HTR-8/SVneo (cell line): ENCODE measurements around the gene VAV3.
A peak's percentile ranks its signal among the peaks of the same experiment; 100 is the strongest.
"Not testable (repeated sequence)": the region's sequence is repeated elsewhere in the genome, so short reads cannot be mapped to it uniquely, and the experiment has no call there.

Source experiments
- DNase-seq: peaks from one replicate; pipeline ENCODE4 v3.0.0; 2011; ENCODE audit warnings: low spot score, mixed read lengths; ENCODE audit not compliant: insufficient read length
- FAIRE-seq: peaks from 2 replicates; lab custom pipeline; 2011; peaks lifted over from hg19 to GRCh38; lab: Jason Lieb, UNC

The VAV3 gene, protein sequence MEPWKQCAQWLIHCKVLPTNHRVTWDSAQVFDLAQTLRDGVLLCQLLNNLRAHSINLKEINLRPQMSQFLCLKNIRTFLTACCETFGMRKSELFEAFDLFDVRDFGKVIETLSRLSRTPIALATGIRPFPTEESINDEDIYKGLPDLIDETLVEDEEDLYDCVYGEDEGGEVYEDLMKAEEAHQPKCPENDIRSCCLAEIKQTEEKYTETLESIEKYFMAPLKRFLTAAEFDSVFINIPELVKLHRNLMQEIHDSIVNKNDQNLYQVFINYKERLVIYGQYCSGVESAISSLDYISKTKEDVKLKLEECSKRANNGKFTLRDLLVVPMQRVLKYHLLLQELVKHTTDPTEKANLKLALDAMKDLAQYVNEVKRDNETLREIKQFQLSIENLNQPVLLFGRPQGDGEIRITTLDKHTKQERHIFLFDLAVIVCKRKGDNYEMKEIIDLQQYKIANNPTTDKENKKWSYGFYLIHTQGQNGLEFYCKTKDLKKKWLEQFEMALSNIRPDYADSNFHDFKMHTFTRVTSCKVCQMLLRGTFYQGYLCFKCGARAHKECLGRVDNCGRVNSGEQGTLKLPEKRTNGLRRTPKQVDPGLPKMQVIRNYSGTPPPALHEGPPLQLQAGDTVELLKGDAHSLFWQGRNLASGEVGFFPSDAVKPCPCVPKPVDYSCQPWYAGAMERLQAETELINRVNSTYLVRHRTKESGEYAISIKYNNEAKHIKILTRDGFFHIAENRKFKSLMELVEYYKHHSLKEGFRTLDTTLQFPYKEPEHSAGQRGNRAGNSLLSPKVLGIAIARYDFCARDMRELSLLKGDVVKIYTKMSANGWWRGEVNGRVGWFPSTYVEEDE

DNA sequence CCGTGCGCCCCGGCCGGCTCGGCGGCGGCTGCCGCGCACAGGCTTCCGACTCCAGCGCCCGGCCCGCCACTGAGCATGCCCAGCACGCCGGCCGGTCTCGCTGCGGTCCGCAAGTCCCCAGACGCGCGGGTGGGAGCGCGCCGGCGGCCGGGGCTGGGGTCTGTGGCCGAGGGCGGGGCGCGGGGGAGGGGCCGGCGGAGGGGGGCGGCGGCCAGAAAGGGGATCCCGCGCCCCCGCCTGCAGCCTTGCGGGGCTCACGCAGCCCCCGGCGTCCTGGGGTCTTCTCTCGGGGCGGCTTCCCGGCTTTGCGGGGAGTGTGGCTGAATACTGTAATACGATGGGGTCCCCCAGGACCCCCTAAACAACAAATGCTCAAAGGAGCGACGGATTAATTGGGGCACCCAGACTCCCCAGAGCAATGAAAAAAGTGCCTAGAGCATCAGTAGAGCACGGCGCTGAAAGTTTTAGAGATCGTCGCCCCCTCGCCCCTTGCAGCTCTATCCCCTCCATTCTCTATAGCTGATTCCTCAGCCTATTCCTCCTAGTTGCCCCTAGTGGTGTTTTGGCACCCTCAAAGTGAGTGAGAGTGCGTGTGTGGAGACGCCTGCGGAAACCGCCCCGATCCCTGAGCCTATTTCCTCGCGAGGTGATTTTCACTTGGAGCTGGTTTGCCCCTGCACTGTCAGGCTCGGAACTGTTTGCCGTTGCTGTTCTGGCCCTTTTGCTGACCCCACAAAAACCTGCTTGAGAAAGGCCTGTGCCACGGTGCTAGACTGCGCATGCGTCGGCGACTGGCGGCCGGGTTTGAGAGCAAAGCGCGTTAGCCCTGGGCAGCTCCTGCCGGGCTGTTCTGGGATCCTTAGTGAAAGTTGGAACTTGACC lies at the start of gene VAV3:
Gene VAV3 (minus strand): TSS at position 71 of the 882 bp plus-strand sequence. CDS start 311 bp downstream, outside the sequence.
- FAIRE-seq: no peak
- peak; percentile 7 for DNase-seq

DNA sequence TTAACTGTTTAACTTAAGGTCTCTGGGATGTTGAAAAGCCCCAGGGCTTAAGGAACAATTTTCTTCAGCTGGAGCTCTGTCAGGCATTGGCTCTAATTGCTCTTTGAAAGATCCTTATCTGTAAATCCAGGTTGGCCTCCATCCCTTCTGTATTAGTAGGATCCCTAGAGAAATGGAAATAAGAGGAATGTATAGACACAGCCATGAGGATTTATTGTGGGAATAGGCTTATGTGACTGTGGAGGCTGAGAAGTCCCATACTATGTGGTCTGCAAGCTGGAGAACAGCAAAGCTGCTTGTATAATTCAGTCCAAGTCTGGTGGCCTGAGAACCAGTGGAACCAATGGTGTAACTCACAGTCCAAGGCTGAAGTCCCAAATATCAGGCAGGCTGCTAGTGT lies 47.6 kb upstream of the VAV3 start:
- FAIRE-seq (no peak), DNase-seq (no peak)

DNA sequence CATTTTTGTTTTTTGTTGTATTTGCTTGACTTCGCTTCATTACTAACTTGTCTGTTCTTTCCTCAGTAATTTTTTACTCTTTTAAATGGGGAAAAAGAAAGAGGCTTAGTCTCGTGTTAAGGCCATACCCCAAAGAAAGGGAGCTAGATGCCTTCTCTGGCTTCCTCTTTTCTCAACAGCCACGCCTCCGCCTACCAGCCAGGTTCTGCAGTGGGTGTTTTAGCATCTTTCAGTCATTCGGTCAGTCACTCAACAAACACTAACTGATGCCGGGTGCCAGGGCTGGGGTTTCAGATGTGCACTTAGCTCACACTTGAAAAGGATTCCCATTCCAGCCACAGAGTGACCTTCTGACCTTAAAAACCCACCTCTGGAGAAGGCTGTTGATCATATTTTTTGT lies 46.3 kb upstream of the VAV3 start:
- DNase-seq (no peak), FAIRE-seq (no peak)

DNA sequence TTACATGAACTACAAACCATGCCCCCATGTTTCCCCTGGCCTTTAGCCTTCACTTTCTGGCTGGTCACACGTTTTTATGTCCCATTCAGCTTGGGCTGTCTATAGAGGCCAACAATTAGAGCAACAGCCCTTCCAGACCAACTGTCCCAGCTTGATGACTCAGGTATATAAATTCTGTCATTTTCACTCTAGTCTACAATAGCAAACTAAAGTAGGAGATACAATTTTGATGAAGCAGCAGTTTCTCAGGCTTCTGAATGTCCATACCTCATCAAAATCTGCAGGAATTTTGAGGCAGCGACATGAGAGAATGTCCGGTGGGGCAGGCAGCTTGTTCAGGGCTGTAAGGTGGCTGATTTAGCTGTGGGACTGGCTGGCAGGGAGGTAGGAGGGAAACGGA lies 45.6 kb upstream of the VAV3 start:
- FAIRE-seq (no peak), DNase-seq (no peak)

DNA sequence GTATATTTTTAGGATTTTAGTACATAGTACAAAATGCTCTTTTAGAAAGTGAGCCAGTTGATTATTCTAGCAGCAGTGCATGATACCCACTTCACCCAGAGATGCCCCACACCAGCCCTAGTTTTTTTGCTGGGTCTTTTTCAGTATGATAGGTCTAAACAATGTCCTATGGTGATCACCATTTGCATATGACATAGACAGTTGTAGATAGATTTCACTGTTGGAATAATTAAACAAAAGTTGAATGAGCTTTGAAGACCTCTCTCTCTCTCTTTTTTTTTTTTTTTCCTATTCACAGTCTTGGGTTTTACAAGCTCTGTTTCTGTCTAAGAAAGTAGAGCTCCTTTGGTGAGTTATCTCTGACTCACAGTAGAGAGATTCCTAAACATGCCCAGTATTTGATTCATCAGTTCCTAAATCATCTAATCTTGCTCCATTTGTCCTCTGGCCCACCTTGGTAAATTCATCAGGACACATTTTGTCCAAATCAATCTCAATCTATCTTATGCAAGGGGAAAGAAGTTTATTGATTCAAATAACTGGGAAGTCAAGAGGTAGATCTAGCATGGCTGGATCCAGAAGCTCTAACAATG lies 44.7 kb upstream of the VAV3 start:
- FAIRE-seq (no peak), DNase-seq (no peak)

DNA sequence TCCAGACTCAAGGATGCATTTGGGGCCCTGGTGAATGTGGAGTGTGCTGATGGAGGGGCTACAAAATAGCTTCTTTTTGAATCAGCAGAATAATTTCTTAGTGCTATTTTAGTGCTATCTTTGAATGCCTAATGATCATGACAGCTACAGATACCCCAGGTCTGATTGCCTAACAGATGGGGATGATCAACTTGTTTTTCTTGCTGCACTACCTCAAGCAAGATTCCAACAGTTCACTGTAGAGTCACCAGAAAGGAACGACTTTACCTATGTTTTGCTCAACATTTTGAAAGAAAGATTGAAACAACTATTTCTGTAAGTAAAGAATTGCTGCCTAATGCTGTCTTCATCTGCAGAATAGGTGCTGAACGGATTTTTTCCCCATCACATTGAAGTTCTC lies 42.6 kb upstream of the VAV3 start:
- DNase-seq (no peak), FAIRE-seq (no peak)

DNA sequence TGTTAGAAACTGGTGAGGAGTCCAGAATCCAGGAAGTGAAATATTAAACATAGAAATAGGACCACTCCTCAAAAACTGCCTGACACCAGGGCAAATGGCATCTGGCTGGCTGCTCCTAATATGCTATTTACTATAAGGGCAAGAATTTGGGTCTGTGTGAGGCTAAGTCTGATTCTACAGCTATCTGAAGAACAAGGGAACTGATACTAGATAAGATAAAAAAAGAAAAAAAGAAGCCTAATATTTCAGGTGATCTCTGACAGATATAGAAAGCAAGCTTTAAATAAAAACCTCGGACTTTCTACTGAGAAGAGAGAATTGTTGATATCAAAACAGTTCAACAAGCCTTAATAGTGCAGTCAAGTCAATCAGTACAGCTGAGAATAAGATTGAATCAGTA lies 42.1 kb upstream of the VAV3 start:
- DNase-seq (no peak), FAIRE-seq (no peak)

DNA sequence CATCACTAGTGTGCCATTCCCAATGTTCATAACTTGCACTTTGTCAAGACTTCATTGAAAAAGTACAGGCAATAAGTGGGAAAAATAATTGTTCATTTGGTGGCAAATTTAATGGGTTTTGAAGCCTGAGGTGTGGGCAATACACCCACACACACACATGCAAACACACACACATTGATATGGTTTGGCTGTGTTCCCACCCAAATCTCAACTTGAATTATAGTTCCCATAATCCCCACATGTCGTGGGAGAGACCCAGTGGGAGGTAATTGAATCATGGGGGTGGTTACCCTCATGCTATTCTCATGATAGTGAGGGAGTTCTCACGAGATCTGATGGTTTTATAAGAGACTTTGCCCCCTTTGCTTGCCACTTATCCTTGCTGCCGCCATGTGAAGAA lies 39.9 kb upstream of the VAV3 start:
- DNase-seq, FAIRE-seq: not testable (repeated sequence)

DNA sequence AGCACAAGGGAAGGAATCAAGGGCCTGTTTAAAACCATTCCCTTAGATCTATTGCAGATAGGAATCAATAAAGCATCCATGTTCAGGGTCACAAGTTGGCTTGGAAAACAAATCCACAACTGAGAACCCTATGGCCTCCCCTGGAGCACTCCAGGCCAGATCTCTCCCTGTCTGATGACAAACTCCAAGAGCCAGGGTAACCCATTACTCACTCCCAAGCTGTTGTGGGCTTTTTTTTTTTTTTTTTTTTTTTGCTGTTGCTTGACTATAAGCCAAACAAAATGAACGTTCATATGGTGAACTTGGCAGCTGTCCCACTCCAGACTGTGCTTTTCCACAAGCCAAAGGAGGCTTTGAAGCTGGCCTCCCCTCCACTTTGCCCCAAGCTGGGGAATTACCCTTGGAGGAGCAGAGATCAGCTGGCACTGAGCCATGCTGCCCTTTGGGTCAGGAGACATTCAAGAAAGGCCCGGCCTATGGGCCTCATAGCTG lies 35.7 kb upstream of the VAV3 start:
- no peak for FAIRE-seq
- DNase-seq: no peak

DNA sequence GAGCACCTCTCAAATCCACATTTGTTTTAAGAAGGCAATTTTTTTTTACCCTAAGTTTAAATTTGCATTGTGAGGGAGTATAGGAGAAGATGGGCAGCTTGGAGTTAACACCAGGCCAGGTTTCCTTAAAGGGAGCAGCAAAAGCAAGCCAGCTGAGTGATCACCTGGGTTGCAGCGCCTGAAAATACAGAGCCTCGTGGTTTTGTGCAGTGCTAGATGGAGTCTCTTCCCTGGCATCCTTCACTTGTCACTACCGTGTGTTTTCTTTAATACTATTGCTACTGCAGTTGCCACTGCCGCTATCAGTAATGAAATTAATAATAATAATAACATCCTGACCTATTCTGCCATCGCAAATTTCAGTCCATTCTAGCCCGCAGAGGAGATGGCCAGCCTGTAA lies 35.2 kb upstream of the VAV3 start:
- DNase-seq (no peak), FAIRE-seq (no peak)

DNA sequence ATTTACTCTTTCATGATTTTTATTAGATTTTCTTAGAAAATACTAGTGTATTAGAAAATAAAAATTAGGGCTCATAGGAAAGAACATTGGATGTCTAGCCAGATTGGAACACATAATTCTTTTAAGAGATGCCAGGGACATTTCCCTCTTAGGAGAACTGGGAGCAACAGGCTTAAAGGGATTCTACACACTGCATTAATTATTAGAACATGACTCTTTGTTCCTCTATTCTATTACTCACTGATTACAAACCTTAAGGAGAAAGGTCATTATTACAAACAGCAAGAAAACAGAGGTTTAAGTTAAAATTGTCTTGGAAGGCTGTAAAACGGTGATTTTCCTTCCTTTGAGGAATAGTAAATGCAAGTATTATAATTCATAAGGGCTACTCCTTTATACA lies 32.9 kb upstream of the VAV3 start:
- DNase-seq (no peak), FAIRE-seq (no peak)

DNA sequence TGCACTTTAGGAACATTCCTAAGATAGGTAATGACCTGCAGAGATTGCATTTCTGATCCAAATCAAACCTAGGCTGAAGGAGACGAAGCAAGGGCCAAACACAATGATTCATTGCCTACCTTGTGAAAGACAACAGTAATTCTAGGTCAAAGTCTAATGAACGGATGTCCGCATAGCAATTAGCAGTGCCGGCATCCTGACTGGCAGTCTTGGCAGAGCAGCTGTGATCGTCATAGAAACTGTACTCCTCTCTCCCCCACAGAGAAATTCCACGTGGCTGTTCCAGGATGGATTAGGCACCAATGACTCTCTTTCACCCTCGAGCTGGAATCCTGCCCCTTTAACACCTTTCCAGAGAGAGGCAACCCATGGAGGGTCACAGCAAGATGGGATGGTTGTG lies 28.9 kb upstream of the VAV3 start:
- FAIRE-seq: no peak

DNA sequence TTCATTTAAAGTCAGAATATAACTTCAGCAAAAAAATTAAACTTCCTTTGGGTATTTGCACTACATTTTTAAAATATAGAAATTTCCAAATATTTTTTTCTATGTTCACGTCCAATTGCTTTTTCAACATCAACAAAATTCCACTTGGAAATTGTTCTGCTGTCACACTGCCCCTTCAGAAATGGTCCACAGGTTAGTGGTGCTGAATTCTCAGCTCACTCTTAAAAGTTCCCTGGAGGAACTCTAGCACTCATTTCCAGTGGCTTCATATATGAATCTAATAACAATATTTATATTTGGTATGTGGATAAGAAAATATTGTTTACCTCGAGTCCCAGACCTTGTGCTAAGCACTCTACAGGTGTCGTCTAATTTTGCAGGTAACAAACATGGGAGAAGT lies 27.4 kb upstream of the VAV3 start:
- no peak for DNase-seq
- no peak for FAIRE-seq

More for the DNA sequence above, 28.9 kb upstream of the VAV3 start:
- no peak for DNase-seq

DNA sequence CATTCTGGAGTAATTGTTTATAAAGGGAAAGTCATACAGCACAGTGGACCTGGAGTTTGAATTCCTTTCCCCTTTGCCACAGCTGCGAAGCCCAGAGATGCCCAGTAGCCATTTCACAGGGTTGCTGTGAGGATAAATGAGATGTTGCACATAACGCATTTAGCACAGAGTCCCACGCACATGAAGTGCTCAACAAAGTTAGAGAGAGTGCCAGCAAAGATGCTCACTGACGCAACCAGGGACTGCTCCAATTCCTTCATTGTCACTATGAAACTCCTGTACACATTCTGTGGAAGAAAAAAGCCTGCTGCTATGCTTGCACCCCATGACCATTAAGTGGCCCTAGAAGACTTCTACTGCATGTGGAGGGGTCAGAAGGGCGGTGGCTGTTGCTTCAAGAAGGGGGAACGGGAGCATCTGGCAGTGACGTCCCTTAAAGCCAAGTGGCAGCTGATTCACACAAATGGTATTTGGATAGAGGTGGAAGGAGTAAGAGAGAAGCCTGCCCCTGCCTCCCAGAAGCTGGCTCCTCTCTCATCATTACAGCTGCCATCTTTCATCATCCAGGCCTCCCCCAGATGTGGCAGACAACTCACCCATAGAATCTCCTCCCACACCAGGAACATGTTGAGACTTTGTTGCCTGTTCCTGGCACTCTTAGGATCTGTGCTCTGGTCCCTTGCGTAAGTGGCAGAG lies 26.5 kb upstream of the VAV3 start:
- FAIRE-seq (no peak), DNase-seq (no peak)

DNA sequence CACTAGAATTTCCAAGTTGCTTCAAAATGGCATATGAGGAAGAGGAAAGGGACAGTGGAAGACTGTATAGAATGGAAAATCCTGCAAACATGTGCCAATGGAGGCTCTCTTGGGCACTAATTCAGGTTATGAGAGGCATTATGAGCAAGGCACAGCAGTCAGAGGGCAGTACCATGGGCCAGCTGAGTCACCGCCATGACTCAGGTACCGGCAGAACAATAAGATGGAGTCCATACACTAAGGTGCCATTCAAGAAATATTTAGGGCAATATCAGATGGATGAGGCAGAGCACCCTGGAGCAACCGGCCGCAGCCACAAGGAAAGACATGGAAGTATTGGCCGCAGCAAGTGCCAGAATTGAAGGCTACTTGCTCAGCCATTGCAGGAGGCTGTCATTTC lies 25.6 kb upstream of the VAV3 start:
- FAIRE-seq: no peak
- DNase-seq: no peak

DNA sequence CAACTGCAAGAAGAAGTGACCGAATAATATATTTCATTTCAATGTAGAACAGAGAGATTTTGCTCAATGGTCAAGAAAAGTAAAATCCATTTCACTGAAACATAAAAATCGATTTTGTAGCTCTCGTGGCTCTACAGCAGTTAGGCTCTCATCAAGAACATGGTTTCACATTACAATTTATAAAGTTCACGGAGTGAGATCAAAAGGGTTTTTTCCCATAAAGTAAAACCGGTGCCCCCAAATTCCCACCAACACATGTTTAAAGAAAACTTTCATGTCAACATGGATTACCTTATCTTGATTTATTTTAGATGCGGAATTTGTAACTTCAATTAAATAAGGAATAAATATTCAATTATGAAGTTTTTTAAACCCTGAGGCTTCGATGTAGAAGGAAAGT lies 16.3 kb upstream of the VAV3 start:
- no peak for FAIRE-seq
- DNase-seq: no peak

DNA sequence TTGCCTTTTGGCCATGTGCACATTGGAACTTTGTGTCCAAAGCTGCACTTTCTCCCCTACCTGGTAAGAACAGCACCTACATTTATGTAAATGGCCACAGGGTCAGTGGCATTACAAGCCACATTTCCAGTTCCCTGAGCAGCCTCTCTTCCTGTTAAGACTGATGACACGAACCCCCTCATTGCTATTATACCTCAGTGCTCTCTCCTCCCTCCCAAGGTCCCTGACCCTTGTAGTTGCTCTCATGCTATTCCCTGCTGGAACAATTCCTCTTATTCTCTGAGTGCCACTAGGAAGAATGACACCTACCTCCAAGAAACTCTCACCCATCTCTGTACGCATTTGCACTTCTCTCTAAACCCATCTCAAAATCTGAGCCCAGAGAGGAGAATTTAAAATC lies 14.9 kb upstream of the VAV3 start:
- no peak for DNase-seq
- no peak for FAIRE-seq

DNA sequence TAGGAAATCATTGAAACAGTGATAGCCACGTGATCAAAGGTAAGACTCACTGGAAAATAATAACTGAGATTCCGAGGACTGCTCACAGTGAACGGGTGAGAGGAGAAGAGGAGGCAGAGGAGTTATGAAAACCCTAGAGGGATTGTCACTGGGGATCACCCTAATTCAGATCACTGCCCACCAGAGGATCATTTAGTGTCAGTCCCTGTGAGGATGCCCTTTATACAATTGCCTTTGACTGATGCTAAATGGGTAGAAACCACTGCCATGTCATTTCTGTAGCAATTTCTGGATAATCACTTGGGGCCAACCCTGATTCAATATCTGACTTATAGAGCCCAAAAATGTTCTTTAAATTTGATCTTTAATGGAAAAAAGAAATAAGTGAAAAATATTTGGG lies 14.1 kb upstream of the VAV3 start:
- DNase-seq (no peak), FAIRE-seq (no peak)

DNA sequence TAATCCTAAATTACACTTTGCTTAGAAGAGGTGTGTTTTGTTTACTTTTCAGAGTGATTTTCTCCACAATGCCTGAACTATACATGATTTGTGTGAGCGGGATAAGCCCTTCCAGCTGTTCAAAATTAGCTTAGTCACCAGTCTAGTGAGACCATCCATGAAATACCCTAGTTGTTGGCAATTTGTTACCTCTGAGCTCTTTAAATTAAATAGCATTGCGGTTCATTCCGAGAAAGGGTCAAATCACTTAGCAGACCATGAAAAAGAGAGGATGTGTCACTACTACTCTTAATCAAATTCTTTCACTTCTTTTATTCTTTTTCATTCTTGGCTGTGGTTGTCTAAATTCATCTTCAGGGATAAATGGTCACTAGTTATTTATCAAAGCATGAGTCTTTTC lies 11.9 kb upstream of the VAV3 start:
- DNase-seq: no peak
- no peak for FAIRE-seq
